Bronchial epithelial cell (primary cell): ENCODE measurements around the gene CCDC8. TPM values are rescaled to one million over a fixed set of nuclear protein-coding genes. Genes with fewer than 3 reads are reported as not detected.

Experiments used
- DNase-seq: peaks from one replicate; pipeline ENCODE4 v3.0.0-alpha.2; 2010; ENCODE audit warnings: low read depth
- FAIRE-seq: peaks from 2 replicates; lab custom pipeline; 2011; peaks lifted over from hg19 to GRCh38; lab: Jason Lieb, UNC
- H3K27me3 ChIP-seq: 2 replicates; pipeline ENCODE4 v1.5.1; 2011; ENCODE audit warnings: low read length; ENCODE audit not compliant: control insufficient read depth, insufficient read depth
- H3K36me3 ChIP-seq: 2 replicates; pipeline ENCODE4 v1.5.1; 2011; ENCODE audit warnings: low read length; ENCODE audit not compliant: control insufficient read depth, insufficient read depth
- H3K4me3 ChIP-seq: 2 replicates; pipeline ENCODE4 v1.5.1; 2011; ENCODE audit warnings: mild to moderate bottlenecking, low read depth, low read length, control low read depth
- CTCF ChIP-seq: IDR thresholded peaks from 2 replicates; pipeline ENCODE4 v1.5.1; 2011; ENCODE audit warnings: mild to moderate bottlenecking, moderate library complexity, low read length, control low read depth, inconsistent platforms; ENCODE audit not compliant: insufficient read depth, severe bottlenecking
- total RNA-seq: library from RNA; depleted of rRNA; stranded (reverse); fragments of >200 nt; gene quantifications from 2 replicates; pipeline ENCODE4 v1.2.1, GENCODE V29; 2014

Gene CCDC8
- total RNA-seq, 1 donor from 2014 or later: 10.3 TPM

GRCh38 chr19:46383171-46383815 is 30.1 kb downstream of the CCDC8 start:
- Histone ChIP-seq H3K4me3 (no peak overlapping the region), H3K27me3 (no peaks in the 10 kb centered on the region), H3K36me3 (peaks cover 29% of the 10 kb centered on the region)
- TF ChIP-seq CTCF: no peak
- no peak for FAIRE-seq
- no peak for DNase-seq

GRCh38 chr19:46381756-46382345 is 31.5 kb downstream of the CCDC8 start:
- DNase-seq (no peak), FAIRE-seq (no peak)
- Histone ChIP-seq H3K4me3 (no peak overlapping the region), H3K27me3 (no peaks in the 10 kb centered on the region), H3K36me3 (peaks cover 20% of the 10 kb centered on the region)
- TF ChIP-seq CTCF: no peak

- TF ChIP-seq CTCF: no peak
- FAIRE-seq: no peak
- no peak for DNase-seq
These were observed 32.0 kb downstream of the CCDC8 start for GRCh38 chr19:46381346-46381745.

GRCh38 chr19:46380690-46381089 is 32.7 kb downstream of the CCDC8 start:
- peaks cover 28% of the 10 kb centered on the region for H3K36me3 ChIP-seq
- FAIRE-seq: no peak
- no peak for TF ChIP-seq CTCF

More at GRCh38 chr19:46381346-46381745, 32.0 kb downstream of the CCDC8 start:
- Histone ChIP-seq H3K36me3 (peaks cover 25% of the 10 kb centered on the region), H3K27me3 (no peaks in the 10 kb centered on the region), H3K4me3 (no peak overlapping the region)

GRCh38 chr19:46378268-46378667 is 35.1 kb downstream of the CCDC8 start:
- peak; percentile 14 for DNase-seq

More at GRCh38 chr19:46380690-46381089, 32.7 kb downstream of the CCDC8 start:
- no peak overlapping the region for H3K4me3 ChIP-seq
- no peaks in the 10 kb centered on the region for H3K27me3 ChIP-seq
- DNase-seq: no peak

More at GRCh38 chr19:46378268-46378667, 35.1 kb downstream of the CCDC8 start:
- H3K4me3 ChIP-seq: no peak overlapping the region
- H3K27me3 ChIP-seq: no peaks in the 10 kb centered on the region
- H3K36me3 ChIP-seq: peaks cover 15% of the 10 kb centered on the region
- FAIRE-seq: no peak
- TF ChIP-seq CTCF: no peak
